Neutrophil (primary cell): ENCODE data around the gene RAB3GAP1.

Source experiments
- H3K27ac ChIP-seq: fragments of 200-600 bp; sonication (generic); 2 replicates; pipeline ENCODE4 v1.5.1; 2016; ENCODE audit warnings: mild to moderate bottlenecking, moderate library complexity
- H3K27me3 ChIP-seq: fragments of 200-600 bp; sonication (generic); 2 replicates; pipeline ENCODE4 v1.6.0; 2016; ENCODE audit warnings: mild to moderate bottlenecking
- H3K36me3 ChIP-seq: fragments of 200-600 bp; sonication (generic); 2 replicates; pipeline ENCODE4 v1.5.1; 2017
- H3K4me1 ChIP-seq, 2 experiments: fragments of 200-600 bp in 1 of 2; sonication (generic) in 1 of 2; 1 replicate in 1 of 2; 2 replicates in 1 of 2; pipeline versions ENCODE4 v1.5.1 to v1.6.1; 2013 to 2016; ENCODE audit warnings: low read depth in 1 of 2, low read length in 1 of 2, mild to moderate bottlenecking in 1 of 2, moderate library complexity in 1 of 2; ENCODE audit not compliant: control insufficient read depth in 1 of 2, insufficient read depth in 1 of 2
- H3K4me3 ChIP-seq, 2 experiments: fragments of 200-600 bp in 1 of 2; sonication (generic) in 1 of 2; 1 replicate in 1 of 2; 2 replicates in 1 of 2; pipeline ENCODE4 v1.5.1; 2013 to 2016; ENCODE audit warnings: low read depth in 1 of 2, low read length in 1 of 2, mild to moderate bottlenecking in 1 of 2, moderate library complexity in 1 of 2
- H3K9me3 ChIP-seq: fragments of 200-600 bp; sonication (generic); 2 replicates; pipeline ENCODE4 v1.5.1; 2016
- TF ChIP-seq, protein P1 (sequence below): fragments of 200-600 bp; sonication (generic); IDR thresholded peaks from 2 replicates; pipeline ENCODE4 v1.5.1; 2016; ENCODE audit warnings: antibody characterized with exemption

RAB3GAP1 gene

DNA sequence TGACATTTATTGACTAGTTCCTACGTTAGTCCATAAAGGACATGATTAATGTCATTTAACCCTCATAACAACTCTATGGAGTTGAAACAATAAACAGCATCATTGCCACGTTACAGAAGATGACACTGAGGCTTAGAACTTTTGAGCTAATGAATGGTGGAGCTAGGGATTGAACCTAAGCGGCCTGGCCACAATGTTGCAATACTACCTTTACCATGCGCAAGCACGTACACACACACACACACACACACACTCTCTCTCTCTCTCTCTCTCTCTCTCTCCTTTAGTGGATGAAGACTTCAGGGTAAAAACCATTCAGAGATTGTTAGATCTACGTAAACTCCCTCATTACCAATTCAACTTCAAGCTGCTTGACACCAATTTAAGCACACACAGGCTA, 4.0 kb upstream of the RAB3GAP1 start:
- Histone ChIP-seq H3K4me3 (no peak overlapping the region), H3K36me3 (no peaks in the 10 kb centered on the region), H3K27me3 (peaks cover 34% of the 10 kb centered on the region), H3K27ac (no peak overlapping the region), H3K9me3 (no peaks in the 10 kb centered on the region), H3K4me1 (peaks cover 7 to 10% of the 10 kb centered on the region in 2 experiments)
- TF ChIP-seq, protein P1, sequence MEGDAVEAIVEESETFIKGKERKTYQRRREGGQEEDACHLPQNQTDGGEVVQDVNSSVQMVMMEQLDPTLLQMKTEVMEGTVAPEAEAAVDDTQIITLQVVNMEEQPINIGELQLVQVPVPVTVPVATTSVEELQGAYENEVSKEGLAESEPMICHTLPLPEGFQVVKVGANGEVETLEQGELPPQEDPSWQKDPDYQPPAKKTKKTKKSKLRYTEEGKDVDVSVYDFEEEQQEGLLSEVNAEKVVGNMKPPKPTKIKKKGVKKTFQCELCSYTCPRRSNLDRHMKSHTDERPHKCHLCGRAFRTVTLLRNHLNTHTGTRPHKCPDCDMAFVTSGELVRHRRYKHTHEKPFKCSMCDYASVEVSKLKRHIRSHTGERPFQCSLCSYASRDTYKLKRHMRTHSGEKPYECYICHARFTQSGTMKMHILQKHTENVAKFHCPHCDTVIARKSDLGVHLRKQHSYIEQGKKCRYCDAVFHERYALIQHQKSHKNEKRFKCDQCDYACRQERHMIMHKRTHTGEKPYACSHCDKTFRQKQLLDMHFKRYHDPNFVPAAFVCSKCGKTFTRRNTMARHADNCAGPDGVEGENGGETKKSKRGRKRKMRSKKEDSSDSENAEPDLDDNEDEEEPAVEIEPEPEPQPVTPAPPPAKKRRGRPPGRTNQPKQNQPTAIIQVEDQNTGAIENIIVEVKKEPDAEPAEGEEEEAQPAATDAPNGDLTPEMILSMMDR = no peak

DNA sequence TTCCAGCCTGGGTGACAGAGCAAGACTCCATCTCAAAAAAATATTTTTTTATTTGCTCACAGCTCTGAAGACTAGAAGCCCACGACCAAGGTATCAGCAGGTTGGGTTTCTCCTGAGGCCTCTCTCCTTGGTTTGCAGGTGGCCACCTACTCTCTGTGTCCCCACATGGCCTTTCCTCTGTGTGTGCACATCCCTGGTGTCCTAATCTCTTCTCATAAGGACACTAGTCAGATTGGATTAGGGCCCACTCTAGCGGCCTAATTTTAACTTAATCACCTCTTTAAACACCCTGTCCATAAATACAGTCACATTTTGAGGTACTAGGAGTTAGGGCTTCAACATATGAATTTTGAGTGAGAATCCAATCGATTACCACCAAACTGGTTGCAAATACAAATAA, 2.0 kb upstream of the RAB3GAP1 start:
- H3K4me3 ChIP-seq = no peak overlapping the region
- TF ChIP-seq, protein P1 = no peak

GRCh38 chr2:135050684-135051083, 1.4 kb upstream of the RAB3GAP1 start:
- no peaks in the 10 kb centered on the region for H3K9me3 ChIP-seq
- peaks cover 18% of the 10 kb centered on the region for H3K27me3 ChIP-seq
- TF ChIP-seq, protein P1 = no peak

More for the DNA sequence above, 2.0 kb upstream of the RAB3GAP1 start:
- no peaks in the 10 kb centered on the region for H3K9me3 ChIP-seq
- no peaks in the 10 kb centered on the region for H3K36me3 ChIP-seq
- H3K4me1 ChIP-seq = peaks cover 22 to 23% of the 10 kb centered on the region in 2 experiments
- H3K27ac ChIP-seq = no peak overlapping the region
- H3K27me3 ChIP-seq = peaks cover 22% of the 10 kb centered on the region

DNA sequence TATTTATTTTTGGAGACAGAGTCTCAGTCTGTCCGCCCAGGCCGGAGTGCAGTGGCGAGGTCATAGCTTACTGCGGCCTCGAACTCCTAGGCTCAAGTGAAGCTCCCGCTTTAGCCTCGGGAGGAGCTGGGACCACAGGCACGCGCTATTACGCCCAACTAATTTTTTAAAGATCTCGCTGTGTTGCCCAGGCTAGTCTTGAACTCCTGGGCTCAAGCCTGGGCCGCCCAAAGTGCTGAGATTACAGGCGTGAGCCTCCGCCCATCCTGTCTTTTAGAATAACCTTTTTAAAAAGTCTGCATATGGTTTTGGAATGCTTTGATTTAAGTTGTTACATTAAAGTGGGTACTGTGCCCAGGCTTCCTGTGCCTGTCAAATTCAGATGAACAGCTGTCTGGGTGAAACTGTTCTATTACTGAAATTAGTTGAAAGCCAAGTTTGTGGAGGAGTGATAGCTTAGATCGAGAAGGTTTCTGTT, 944 bp downstream of the RAB3GAP1 start:
- no peaks in the 10 kb centered on the region for H3K27me3 ChIP-seq
- H3K27ac ChIP-seq = peak overlapping the region; percentile 96
- H3K9me3 ChIP-seq = no peaks in the 10 kb centered on the region
- peak overlapping the region; percentile 89 to 98 for H3K4me3 ChIP-seq
- H3K36me3 ChIP-seq = no peaks in the 10 kb centered on the region
- TF ChIP-seq, protein P1 = no peak
- H3K4me1 ChIP-seq = peaks cover 22 to 23% of the 10 kb centered on the region in 2 experiments

More at GRCh38 chr2:135050684-135051083, 1.4 kb upstream of the RAB3GAP1 start:
- H3K4me1 ChIP-seq = peaks cover 22 to 23% of the 10 kb centered on the region in 2 experiments
- no peaks in the 10 kb centered on the region for H3K36me3 ChIP-seq
- H3K27ac ChIP-seq = no peak overlapping the region
- H3K4me3 ChIP-seq = no peak overlapping the region

DNA sequence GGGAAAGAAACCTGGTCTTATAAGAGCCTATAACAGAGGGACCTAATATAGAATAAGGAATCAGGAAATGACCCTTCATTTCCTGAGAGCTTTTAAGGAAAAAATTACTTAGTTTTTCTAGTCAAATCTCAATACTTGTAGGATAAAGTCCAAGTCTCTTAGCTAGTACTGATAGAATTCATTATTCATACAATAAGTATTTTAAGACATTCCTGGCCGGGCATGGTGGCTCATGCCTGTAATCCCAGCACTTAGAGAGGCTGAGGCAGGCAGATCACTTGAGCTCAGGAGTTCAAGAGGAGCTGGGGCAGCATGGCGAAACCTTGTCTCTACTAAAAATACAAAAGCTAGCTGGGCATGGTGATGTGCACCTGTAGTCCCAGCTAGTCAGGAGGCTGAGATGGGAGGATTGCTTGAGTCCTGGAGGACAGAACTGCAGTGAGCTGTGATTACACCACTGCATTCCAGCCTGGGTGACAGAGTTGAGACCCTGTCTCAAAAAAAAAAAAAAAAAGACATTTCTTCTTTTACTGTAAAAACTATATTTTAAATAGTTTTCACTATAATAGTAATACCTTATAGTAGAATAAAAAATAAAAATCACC, 3.2 kb downstream of the RAB3GAP1 start:
- Histone ChIP-seq H3K27ac (no peak overlapping the region), H3K27me3 (no peaks in the 10 kb centered on the region), H3K36me3 (peaks cover 4% of the 10 kb centered on the region), H3K4me3 (no peak overlapping the region), H3K9me3 (no peaks in the 10 kb centered on the region), H3K4me1 (peaks cover 22 to 23% of the 10 kb centered on the region in 2 experiments)
- TF ChIP-seq, protein P1 = no peak
